GM12878 (cell line): Measurements from ENCODE around the gene DNMT1. TPM values are rescaled to one million over a fixed set of nuclear protein-coding genes. Genes with fewer than 3 reads are reported as not detected.

Source experiments
- BCL3 ChIP-seq: IDR thresholded peaks from 2 replicates; pipeline ENCODE4 v1.6.1; 2011; ENCODE audit warnings: borderline replicate concordance, low read depth, mild to moderate bottlenecking, moderate library complexity, low read length; ENCODE audit not compliant: insufficient read depth, poor library complexity, severe bottlenecking
- CBX5 ChIP-seq: sonication (generic); IDR thresholded peaks from 2 replicates; pipeline ENCODE4 v1.6.1; 2016; ENCODE audit warnings: low read depth, moderate library complexity, mild to moderate bottlenecking, inconsistent platforms
- CHD1 ChIP-seq: IDR thresholded peaks from 2 replicates; pipeline ENCODE4 v1.6.1; 2012; ENCODE audit warnings: low read depth, low read length, improper control_type of control experiment
- DPF2 ChIP-seq: fragments of 450-650 bp; IDR thresholded peaks from 2 replicates; pipeline ENCODE4 v1.6.1; 2017; ENCODE audit warnings: mild to moderate bottlenecking
- EGR1 ChIP-seq, 2 experiments: IDR thresholded peaks; 1 replicate in 1 of 2; 2 replicates in 1 of 2; pipeline ENCODE4 v1.6.1; 2011 to 2012; ENCODE audit warnings: low read depth in 2 of 2, low read length in 2 of 2, borderline replicate concordance in 1 of 2, mild to moderate bottlenecking in 1 of 2, moderate library complexity in 1 of 2
- FOS ChIP-seq: IDR thresholded peaks from 3 replicates; pipeline ENCODE4 v1.6.1; 2011; ENCODE audit warnings: borderline replicate concordance; ENCODE audit not compliant: insufficient read length; ENCODE audit errors: extremely low read depth
- IRF4 ChIP-seq: IDR thresholded peaks from 2 replicates; pipeline ENCODE4 v1.6.1; 2011; ENCODE audit warnings: low read depth, low read length
- KDM1A ChIP-seq: fragments of 200-600 bp; sonication (generic); IDR thresholded peaks from 2 replicates; pipeline ENCODE4 v1.6.1; 2016; ENCODE audit warnings: borderline replicate concordance
- KLF5 ChIP-seq: fragments of 450-650 bp; IDR thresholded peaks from 2 replicates; pipeline ENCODE4 v1.6.1; 2014; ENCODE audit warnings: mild to moderate bottlenecking; ENCODE audit not compliant: partially characterized antibody
- LARP7 ChIP-seq: fragments of 450-650 bp; IDR thresholded peaks from 2 replicates; pipeline ENCODE4 v1.6.1; 2017; ENCODE audit warnings: mild to moderate bottlenecking
- MAX ChIP-seq: IDR thresholded peaks from 2 replicates; pipeline ENCODE4 v1.6.1; 2012; ENCODE audit warnings: low read depth, low read length, improper control_type of control experiment
- TCF12 ChIP-seq: IDR thresholded peaks from 2 replicates; pipeline ENCODE4 v1.6.1; 2011; ENCODE audit warnings: low read depth, mild to moderate bottlenecking, low read length
- YY1 ChIP-seq: IDR thresholded peaks from 2 replicates; pipeline ENCODE4 v1.6.1; 2011; ENCODE audit warnings: low read depth, mild to moderate bottlenecking, low read length
- ZNF687 ChIP-seq: fragments of 450-650 bp; IDR thresholded peaks from 2 replicates; pipeline ENCODE4 v1.6.1; 2017; ENCODE audit warnings: mild to moderate bottlenecking, moderate library complexity
- polyA plus RNA-seq, 11 experiments: library from polyadenylated mRNA; depleted of rRNA in 4 of 11; unstranded in 6 of 11; stranded (reverse) in 5 of 11; fragments of >200 nt; fragmentation: Nextera tagmentation in 4 of 11; fragmentation: Illumina TruSeq in 1 of 11; extraction: Ambion mirVana in 4 of 11; extraction: Trizol in 1 of 11; gene quantifications; 1 replicate in 1 of 11; 2 replicates in 10 of 11; pipeline versions ENCODE4 v1.2.1 to v1.2.3, GENCODE V29; 2011 to 2016; ENCODE audit warnings: inconsistent platforms in 2 of 11, missing spikeins in 2 of 11, low read depth in 1 of 11
- total RNA-seq, 4 experiments: library from RNA; depleted of rRNA in 3 of 4; stranded (reverse); fragments of >200 nt in 3 of 4; fragmentation: Illumina TruSeq in 1 of 4; extraction: Trizol in 1 of 4; gene quantifications; 2 replicates each; pipeline versions ENCODE4 v1.2.1 to v1.2.3, GENCODE V29; 2013 to 2021
- TF ChIP-seq, protein P1 (sequence below): fragments of 150-350 bp; IDR thresholded peaks from 2 replicates; pipeline ENCODE4 v1.6.1; 2014; ENCODE audit warnings: mild to moderate bottlenecking, low read depth, low read length
- TF ChIP-seq, protein P2 (sequence below): fragments of 450-650 bp; IDR thresholded peaks from 2 replicates; pipeline ENCODE4 v1.6.1; 2017; ENCODE audit warnings: low read depth, mild to moderate bottlenecking, moderate library complexity
- TF ChIP-seq, protein P3 (sequence below): IDR thresholded peaks from 2 replicates; pipeline ENCODE4 v1.6.1; 2012; ENCODE audit warnings: mild to moderate bottlenecking, low read depth, low read length

The DNMT1 gene
- total and polyA plus RNA-seq, 10 of the 15 experiments (the other 5 are each of a cell fraction or from before 2014, with no cell fraction given): 70.0 to 290 (median 133) TPM

GRCh38 chr19:10095948-10096614, 98.7 kb downstream of the DNMT1 start (continued):
- TF ChIP-seq BCL3 (peak; percentile 19), KLF5 (peak; percentile 42), EGR1 (IDR thresholded peaks at IDR 0.05; ENCODE audit: borderline replicate concordance in 1 of 2, low read depth in 2 of 2, low read length in 2 of 2) (peak in 1 of 2 experiments; percentile 66; a peak in 1 of 3 replicates), IRF4 (no peak), KDM1A (no peak), LARP7 (peak; percentile 89), FOS (no peak), ZNF687 (peak; percentile 99), CHD1 (no peak), YY1 (peak; percentile 13; the same call in 1 of the 2 replicates), MAX (peak; percentile 45; the same call in 1 of the 2 replicates), DPF2 (peak; percentile 88), TCF12 (peak; percentile 79; the same call in 1 of the 2 replicates), CBX5 (0 out of 2 replicates have a peak, but pooled peaks have one; percentile 58)
- TF ChIP-seq, protein P1, sequence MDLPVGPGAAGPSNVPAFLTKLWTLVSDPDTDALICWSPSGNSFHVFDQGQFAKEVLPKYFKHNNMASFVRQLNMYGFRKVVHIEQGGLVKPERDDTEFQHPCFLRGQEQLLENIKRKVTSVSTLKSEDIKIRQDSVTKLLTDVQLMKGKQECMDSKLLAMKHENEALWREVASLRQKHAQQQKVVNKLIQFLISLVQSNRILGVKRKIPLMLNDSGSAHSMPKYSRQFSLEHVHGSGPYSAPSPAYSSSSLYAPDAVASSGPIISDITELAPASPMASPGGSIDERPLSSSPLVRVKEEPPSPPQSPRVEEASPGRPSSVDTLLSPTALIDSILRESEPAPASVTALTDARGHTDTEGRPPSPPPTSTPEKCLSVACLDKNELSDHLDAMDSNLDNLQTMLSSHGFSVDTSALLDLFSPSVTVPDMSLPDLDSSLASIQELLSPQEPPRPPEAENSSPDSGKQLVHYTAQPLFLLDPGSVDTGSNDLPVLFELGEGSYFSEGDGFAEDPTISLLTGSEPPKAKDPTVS: no peak
- TF ChIP-seq, protein P2, sequence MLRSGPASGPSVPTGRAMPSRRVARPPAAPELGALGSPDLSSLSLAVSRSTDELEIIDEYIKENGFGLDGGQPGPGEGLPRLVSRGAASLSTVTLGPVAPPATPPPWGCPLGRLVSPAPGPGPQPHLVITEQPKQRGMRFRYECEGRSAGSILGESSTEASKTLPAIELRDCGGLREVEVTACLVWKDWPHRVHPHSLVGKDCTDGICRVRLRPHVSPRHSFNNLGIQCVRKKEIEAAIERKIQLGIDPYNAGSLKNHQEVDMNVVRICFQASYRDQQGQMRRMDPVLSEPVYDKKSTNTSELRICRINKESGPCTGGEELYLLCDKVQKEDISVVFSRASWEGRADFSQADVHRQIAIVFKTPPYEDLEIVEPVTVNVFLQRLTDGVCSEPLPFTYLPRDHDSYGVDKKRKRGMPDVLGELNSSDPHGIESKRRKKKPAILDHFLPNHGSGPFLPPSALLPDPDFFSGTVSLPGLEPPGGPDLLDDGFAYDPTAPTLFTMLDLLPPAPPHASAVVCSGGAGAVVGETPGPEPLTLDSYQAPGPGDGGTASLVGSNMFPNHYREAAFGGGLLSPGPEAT: no peak
- TF ChIP-seq, protein P3, sequence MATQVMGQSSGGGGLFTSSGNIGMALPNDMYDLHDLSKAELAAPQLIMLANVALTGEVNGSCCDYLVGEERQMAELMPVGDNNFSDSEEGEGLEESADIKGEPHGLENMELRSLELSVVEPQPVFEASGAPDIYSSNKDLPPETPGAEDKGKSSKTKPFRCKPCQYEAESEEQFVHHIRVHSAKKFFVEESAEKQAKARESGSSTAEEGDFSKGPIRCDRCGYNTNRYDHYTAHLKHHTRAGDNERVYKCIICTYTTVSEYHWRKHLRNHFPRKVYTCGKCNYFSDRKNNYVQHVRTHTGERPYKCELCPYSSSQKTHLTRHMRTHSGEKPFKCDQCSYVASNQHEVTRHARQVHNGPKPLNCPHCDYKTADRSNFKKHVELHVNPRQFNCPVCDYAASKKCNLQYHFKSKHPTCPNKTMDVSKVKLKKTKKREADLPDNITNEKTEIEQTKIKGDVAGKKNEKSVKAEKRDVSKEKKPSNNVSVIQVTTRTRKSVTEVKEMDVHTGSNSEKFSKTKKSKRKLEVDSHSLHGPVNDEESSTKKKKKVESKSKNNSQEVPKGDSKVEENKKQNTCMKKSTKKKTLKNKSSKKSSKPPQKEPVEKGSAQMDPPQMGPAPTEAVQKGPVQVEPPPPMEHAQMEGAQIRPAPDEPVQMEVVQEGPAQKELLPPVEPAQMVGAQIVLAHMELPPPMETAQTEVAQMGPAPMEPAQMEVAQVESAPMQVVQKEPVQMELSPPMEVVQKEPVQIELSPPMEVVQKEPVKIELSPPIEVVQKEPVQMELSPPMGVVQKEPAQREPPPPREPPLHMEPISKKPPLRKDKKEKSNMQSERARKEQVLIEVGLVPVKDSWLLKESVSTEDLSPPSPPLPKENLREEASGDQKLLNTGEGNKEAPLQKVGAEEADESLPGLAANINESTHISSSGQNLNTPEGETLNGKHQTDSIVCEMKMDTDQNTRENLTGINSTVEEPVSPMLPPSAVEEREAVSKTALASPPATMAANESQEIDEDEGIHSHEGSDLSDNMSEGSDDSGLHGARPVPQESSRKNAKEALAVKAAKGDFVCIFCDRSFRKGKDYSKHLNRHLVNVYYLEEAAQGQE: no peak
